Measurements from ENCODE around the gene TPGS1.

TPGS1 gene

DNA sequence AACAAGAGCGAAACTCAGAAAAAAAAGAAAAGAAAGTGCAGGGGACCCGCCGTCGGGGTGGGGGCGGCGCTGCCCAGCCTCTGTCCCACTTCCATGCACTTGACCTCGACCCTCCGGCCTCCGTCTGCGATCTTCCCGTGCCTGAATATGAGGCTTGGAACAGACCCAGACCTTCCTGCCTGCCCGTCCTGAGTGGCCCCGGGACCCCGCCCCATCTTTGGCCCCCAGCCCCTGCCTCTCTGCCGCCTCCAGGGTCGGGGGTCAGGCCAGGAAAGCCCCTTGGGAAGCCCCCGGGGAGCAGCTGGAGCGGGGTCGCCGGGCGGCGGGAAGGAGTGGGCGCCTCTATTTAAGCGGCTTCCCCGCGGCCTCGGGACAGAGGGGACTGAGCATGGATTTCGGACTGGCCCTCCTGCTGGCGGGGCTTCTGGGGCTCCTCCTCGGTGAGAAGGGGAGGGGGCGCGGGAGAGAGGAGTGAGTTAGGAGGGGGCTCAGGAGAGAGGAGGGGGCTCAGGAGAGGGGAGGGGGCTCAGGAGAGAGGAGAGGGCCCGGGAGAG lies 11.1 kb upstream of the TPGS1 start, which contains the start of gene MADCAM1:
Gene MADCAM1 (plus strand): TSS at position 375 of the 554 bp plus-strand sequence. CDS start 14 bp downstream, at position 389.
- no peak for DNase-seq

DNA sequence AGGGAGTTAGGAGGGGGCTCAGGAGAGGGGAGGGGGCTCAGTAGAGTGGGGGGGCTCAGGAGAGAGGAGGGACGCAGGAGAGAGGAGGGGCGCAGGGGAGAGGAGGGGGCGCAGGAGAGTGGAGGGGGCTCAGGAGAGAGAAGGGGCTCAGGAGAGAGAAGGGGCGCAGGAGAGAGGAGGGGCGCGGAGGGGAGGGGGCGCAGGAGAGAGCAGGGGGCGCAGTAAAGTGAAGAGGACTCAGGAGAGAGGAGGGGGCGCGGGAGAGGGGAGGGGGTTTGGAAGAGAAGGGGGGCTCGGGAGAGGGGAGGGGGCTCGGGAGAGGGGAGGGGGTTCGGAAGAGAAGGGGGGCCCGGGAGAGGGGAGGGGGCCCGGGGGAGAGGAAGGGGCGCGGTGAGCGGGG lies 10.3 kb upstream of the TPGS1 start:
- no peak for DNase-seq

DNA sequence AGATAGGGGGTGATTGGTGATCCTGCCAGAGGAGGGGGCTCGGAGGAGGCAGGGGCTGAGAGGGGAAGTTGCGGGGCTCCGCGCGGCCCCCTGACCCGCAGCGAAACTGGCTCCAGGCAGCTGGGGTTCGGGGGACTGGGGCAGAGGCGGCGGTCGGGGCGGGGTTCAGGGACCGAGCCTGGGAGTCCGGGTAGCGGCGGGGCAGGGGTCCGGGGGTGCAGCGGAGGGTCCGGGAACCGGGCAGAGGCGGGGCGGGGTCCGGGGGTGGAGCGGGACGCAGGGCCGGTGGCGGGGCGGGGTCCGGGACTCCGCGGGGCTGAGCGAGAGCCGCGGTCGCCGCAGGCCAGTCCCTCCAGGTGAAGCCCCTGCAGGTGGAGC lies 9.8 kb upstream of the TPGS1 start:
- no peak for DNase-seq

DNA sequence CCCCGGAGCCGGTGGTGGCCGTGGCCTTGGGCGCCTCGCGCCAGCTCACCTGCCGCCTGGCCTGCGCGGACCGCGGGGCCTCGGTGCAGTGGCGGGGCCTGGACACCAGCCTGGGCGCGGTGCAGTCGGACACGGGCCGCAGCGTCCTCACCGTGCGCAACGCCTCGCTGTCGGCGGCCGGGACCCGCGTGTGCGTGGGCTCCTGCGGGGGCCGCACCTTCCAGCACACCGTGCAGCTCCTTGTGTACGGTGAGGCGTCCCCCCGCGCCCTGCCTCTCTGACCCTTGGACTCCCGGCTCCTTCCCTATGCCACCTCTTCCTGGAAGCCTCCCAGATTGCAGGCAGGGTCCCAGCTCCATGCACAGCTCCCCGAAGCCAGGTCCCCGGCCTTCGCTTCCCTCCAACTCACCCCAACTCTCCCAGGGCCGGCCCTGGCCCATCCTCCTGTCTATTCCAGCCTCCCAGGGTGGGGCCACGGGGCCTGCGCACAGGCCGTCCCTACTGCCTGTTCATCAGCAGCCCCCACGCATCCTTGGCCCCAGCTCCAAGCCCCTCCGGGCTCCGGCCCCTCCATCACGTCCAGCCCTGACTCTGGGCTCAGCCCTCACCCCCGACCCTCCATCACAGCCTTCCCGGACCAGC lies 9.3 kb upstream of the TPGS1 start:
- no peak for DNase-seq

DNA sequence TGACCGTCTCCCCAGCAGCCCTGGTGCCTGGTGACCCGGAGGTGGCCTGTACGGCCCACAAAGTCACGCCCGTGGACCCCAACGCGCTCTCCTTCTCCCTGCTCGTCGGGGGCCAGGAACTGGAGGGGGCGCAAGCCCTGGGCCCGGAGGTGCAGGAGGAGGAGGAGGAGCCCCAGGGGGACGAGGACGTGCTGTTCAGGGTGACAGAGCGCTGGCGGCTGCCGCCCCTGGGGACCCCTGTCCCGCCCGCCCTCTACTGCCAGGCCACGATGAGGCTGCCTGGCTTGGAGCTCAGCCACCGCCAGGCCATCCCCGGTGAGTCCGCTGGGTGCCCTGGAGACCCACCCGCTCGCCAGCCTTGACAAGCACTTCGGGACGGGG lies 8.8 kb upstream of the TPGS1 start:
- no peak for DNase-seq

DNA sequence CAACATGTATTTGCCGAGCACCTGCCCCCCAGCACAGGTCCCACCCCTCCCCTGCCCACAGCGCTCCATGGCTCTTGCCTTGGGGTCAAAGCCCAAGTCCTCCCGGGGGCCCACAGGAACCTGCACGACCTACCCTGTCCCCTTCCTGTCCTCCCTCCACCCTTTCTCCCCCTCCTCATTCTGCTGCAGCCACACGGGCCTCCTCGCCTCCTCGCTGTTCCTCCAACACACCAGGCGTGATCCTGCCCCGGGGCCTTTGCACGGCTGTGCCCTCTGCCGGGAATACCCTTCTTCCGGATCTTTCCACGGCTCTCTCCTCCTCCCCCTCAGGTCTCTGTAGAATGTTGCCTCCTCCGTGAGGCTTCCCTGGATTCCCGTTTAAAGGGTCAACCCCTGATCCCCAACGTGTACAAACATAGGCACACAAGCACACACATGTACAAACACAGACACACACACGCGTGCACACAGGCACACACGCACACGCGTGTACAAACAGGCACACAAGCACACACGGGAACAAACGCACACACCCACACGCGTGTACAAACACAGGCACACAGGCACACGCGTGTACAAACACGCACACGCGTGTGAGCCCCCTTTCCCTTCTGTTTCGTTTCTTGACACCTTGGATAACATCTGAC lies 8.2 kb upstream of the TPGS1 start:
- DNase-seq = no peak

DNA sequence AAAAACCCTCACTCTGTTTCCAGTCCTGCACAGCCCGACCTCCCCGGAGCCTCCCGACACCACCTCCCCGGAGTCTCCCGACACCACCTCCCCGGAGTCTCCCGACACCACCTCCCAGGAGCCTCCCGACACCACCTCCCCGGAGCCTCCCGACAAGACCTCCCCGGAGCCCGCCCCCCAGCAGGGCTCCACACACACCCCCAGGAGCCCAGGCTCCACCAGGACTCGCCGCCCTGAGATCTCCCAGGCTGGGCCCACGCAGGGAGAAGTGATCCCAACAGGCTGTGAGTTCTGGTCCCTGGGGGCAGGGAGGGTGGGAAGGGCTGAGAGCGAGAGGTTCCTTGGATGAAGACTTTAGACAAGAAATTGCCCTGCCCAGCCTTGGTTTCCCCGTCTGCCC lies 5.7 kb upstream of the TPGS1 start:
- no peak for DNase-seq

DNA sequence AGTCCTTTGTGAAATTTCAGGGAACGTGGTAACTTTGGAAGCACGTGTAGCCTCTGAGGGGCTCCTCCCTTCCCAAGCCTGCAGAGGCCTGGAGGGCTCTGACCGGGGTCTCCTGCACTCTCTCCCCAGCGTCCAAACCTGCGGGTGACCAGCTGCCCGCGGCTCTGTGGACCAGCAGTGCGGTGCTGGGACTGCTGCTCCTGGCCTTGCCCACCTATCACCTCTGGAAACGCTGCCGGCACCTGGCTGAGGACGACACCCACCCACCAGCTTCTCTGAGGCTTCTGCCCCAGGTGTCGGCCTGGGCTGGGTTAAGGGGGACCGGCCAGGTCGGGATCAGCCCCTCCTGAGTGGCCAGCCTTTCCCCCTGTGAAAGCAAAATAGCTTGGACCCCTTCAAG lies 2.7 kb upstream of the TPGS1 start:
- DNase-seq = no peak

DNA sequence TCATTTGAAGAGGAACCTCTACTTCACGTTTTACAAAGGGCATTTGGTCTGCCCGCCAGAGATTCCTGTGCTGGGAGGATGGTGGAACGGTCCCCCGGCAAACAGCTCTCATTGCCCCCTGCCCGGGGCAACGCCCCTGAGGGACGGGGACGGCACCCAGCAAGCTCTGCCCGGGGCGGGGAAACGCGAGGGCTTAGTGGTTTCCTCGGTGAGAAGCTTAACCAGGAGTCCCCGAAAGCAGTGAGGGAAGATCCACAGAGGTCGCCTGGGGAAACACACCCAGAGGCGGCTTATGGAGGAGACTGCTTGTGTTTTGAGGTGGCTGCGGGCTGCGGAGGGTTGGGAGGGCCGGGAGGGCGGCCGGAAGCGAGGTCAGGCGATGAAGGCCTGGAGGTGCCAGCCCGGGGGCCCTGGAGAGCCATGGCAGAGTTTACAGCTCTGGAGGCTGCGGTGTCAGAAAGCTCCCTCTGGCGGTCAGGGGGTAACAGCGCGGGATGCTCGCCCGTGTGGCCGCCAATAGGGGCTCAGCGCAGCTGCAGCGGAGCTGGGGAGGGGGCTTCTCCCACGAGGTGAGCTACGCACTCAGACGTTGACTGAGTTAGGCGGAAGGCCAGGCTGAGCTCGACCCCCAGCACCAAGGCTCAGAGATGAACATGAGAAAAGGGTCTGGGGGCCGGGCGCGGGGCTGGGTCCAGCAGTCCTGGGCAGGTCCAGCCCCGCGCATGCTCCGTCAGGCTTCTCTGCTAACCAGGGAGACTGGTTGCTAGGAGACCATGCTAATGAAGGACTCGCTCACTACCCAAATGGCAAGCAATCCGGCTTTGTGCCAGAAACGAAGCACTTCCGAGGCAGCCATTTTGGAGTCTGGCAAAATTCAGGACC lies 652 bp upstream of the TPGS1 start:
- peak; percentile 100 for DNase-seq

DNA sequence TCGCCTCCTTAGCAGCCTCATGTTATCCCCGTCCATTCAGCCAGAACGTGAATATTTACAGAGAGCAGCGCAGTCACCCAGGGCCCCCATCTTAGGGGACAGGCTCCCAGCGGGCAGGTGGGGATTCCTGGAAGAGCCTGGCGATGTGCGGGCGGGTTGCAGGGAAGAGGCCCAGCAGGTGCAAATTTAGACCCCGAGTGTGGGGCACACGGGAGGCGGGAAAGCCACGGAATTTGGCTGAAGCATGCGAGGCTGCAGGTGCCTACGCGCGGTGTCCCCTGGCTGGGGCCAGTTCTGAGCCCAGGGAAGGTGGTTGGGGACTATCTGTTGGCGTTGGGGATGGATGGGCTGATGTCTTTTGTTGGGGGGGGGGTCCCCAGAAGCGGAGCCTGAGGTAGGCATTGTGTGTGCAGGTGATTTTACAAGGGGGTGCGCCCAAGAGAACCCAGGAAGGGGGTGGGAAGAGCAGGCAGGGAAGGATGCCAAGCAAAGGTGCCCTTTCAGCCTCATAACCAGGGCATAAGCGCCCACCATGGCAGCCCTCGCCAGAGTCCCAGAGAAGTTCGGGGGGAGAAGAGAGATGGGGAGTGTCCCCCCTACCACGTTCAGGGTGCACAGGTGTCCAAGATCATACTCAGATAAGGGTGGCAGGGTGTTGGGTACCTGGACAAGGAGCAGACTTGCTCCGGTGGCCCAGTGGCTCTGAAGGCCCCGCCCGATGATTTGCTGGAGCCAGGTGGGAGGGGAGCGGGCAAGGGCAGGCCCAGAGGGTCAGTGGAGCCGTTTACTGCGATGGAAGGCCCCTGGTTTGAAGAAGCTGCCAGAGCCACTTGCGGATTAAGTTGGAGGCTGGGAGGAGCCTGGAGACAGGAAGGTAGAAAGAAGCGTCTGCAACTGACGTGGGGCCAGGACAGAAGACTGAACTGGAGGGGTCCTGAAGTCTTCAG lies 1.2 kb downstream of the TPGS1 start:
- DNase-seq = no peak

DNA sequence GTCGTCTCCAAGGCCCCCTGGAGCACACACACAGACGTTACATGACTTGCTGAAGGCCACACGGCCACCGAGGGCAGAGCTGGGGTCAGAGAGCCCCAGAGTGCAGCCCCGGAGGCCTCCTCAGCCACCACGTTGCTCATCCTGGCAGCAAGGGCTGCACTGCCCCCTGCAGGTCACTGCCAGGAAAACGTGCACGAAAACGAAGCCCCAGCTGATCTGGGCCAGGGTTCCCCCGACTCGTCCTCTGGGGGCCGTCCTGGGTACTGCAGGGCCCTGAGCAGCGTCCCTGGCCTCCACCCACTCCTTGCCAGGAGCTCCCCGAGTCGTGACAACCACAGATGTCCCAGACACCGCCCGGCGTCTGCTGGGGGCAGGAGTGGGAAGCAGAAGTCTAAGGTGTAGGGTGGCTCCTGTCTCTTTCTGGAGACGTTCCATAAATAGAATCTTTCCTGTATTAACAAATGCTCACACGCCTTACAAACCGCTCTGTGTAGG lies 3.4 kb downstream of the TPGS1 start:
- DNase-seq = peak; percentile 96

DNA sequence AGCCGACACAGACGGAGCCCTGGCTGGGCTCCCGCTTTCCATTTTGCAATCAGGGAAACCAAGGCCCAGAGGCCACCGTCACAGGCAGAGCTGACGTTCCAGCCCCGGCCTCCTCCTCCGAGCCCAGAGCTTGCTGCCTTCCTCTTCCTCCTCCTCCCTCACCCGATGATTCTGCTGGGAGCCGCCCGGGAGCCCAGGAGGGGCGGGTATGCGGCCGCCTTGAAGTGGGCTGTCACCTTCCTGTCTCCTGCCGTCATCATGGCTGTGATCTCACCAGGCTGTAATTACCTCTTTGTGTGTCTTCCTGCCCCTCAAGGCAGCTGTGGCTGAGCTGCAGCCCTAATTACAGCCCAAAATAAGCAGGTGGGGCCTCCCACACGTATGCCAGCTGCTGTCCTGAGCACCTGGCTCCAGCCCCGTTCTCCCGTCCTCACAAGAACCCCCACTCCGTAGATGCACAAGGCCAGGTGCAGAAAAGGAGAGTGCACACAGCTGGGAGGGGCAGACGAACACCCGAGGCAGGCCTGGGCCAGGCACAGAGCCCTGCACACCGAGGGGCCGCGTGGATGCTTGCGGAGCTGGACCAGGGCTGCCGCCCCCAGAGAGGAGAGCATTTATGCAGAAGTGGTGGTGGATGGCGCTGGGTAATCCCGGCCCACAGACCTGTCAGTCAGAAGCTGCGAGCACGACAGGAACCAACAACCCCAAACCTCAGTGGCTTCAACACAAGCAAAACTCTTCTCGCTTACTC lies 4.0 kb downstream of the TPGS1 start:
- DNase-seq = peak; percentile 77

DNA sequence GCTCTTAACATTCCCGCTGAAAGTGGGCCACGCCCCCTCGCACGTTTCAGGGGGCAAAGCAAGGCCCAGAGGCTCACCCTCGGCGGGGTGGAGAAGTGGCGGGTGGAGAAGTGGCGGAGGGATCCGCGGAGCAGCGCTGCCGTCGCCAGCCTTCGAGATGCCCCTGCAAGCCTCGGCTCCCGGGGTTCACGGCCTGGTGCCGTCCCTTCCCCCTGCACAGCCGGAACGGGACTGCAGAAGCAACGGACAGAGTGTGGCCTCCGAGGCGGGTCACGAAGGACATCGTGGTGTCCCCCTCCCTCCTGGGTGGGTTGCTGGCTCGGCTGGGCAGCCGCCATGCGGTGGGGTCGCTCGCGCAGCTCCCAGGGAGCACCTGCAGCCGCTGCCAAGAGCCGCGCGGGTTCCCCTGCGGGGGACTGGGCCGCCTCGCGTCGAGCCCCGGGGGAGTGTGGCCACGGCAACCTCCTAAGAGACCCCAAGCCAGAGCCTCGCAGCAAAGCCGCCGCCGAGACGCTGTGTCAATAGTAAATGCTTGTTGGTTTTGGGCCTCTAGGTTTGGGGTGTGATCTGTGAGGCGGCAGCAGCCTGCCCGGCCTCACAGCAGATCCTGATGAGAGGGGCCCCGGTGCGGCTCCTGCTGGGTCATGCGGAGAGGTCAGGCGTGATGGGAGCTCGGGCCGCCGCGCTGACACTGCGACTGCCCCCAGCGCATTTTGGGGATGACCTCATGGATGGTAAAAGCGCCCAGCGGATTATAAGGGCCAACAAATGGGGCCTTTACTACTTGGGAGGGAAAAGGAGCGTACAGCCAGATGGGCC lies 5.5 kb downstream of the TPGS1 start:
- peak; percentile 36 for DNase-seq

DNA sequence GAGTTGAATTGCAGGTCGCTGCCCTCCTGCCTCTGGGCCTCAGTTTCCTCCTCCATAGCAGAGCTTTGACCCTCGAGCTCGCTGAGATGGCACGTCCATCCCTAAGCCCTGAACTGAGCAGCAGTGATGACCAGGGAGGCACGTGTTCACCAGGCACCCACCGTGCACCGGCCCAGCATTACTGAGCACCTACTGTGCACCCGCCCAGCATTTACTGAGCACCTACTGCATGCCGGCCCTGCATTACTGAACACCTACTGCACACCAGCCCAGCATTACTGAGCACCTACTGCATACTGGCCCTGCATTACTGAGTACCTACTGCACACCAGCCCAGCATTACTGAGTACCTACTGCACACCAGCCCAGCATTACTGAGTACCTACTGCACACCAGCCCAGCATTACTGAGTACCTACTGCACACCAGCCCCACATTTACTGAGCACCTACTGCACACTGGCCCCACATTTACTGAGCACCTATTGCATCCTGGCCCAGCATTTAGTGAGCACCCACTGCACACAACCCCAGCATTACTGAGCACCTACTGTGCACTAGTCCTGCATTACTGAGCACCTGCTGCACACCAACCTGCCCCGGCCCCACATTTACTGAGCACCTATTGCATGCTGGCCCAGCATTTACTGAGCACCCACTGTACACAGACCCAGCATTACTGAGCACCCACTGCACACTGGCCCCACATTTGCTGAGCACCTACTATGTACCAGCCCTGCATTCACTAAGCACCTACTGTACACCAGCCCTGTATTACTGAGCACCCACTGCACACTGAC lies 6.3 kb downstream of the TPGS1 start:
- DNase-seq = no peak

DNA sequence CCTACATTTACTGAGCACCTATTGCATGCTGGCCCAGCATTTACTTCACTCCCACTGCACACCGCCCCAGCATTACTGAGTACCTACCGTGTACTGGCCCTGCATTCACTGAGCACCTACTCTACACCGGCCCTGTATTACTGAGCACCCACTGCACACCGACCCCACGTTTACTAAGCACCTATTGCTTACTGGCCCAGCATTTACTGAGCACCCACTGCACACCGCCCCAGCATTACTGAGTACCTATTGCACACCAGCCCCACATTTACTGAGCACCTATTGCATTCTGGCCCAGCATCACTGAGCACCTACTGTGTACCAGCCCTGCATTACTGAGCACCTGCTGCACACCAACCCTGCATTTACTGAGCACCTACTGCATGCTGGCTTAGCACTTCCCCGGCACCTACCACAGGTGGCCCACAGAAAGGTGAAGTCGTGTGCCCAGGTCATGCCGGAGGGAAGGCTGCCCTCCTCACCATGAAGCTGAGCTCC lies 6.9 kb downstream of the TPGS1 start:
- DNase-seq = no peak

DNA sequence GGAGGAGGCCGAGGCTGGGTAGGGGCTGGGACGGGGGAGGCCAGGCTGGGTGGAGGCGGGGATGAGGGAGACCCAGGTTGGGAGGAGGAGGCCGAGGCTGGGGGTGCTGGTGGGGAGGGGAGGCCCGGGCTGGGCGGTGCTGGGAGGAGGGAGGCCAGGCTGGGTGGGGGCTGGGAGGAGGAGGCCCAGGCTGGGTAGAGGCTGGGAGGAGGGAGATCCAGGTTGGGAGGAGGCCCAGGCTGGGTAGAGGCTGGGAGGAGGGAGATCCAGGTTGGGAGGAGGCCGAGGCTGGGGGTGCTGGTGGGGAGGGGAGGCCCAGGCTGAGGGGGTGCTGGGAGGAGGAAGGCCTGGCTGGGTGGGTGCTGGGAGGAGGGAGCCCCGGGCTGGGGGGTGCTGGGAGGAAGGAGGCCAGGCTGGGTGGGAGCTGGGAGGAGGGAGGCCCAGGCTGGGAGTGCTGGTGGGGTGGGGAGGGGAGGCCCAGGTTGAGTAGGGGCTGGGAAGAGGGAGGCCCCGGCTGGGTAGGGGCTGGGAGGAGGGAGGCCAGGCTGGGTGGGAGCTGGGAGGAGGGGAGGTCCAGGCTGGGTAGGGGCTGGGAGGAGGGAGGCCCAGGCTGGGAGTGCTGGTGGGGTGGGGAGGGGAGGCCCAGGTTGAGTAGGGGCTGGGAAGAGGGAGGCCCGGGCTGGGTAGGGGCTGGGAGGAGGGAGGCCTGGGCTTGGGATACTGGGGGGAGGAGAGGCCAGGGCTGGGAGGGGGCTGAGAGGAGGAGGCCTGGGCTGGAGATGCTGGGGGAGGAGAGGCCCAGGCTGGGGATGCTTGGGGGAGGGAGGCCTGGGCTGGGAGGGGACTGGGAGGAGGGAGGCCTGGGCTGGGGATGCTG lies 10.7 kb downstream of the TPGS1 start:
- DNase-seq = peak; percentile 37

DNA sequence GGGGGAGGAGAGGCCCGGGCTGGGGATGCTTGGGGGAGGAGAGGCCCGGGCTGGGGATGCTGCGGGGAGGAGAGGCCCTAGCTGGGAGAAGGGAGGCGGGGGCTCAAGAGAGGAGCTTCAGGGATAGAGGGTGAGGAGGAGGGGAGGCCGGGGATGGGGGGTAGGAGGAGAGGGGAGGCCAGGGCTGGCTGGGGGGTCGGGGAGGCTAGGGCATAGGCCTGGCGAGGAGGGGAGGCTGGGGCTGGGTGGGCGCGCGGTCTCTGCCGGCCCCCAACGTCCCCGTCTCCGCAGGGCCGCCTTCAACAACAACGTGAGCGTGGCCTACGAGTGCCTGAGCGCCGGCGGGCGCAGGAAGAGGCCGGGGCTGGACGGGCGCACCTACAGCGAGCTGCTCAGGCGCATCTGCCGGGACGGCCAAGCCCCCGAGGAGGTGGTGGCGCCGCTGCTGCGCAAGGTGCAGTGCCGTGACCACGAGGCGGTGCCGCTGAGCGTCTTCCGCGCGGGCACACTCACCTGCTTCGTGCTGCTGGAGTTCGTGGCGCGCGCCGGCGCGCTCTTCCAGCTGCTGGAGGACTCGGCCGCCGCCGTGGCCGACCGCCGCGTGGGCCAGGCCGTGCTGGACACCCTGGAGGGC lies 11.4 kb downstream of the TPGS1 start:
- peak; percentile 51 for DNase-seq

DNA sequence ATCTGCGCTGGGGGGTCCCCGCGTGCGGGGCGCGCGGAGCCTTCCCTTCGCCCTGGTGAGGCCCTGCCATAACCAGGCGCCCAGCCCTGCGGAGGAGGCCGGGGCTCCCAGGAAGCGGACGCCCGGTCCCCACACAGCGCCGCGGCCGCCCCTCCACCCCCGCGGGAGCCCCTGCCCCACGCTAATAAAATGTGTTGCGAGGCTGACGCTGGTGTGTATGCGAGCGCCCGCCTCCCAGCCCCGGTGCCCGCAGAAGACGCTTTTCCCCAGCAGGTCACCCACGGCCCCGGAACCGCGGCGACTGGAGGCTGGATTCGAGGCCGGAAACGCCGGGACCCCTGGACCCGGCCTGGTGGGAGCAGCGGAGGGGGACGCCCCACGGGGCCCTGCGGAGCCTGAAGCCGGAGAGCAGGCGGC lies 12.2 kb downstream of the TPGS1 start:
- no peak for DNase-seq

Data from hematopoietic multipotent progenitor cell treated with erythropoietin and hydrocortisone succinate and interleukin-3 and kit ligand, for 4 days (in vitro differentiated cells).